H1 (cell line): ENCODE data around the gene LKAAEAR1. TPM values are rescaled to one million over a fixed set of nuclear protein-coding genes. Genes with fewer than 3 reads are reported as not detected.

ENCODE experiments used
- CTCF ChIA-PET: fragments of 300-600 bp; sonication (Branson Sonifier 250); formaldehyde crosslinking; loops from one replicate; lab custom pipeline; 2021; ENCODE audit not compliant: partially characterized antibody; lab: Charles Lee
- POLR2A ChIA-PET: fragments of 300-600 bp; sonication (Branson Sonifier 250); formaldehyde crosslinking; loops from one replicate; lab custom pipeline; 2021; ENCODE audit warnings: inconsistent platforms; ENCODE audit not compliant: partially characterized antibody; lab: Charles Lee
- DNase-seq, 2 experiments: peaks; one replicate each; pipeline versions ENCODE4 v3.0.0 to v3.0.0-alpha.2; 2010 to 2022; ENCODE audit warnings: low spot score in 2 of 2, low read depth in 1 of 2, mixed read lengths in 1 of 2
- FAIRE-seq: peaks from 2 replicates; lab custom pipeline; 2011; peaks lifted over from hg19 to GRCh38; lab: Jason Lieb, UNC
- H2AFZ ChIP-seq: 2 replicates; pipeline ENCODE4 v1.8.1; 2012; ENCODE audit warnings: low read length, inconsistent platforms
- H2AK5ac ChIP-seq: 2 replicates; pipeline ENCODE4 v1.6.1; 2013; ENCODE audit warnings: low read depth, low read length
- H2BK120ac ChIP-seq: replicated peaks from 2 replicates; pipeline ENCODE3; 2013; ENCODE audit warnings: low read depth, low read length, inconsistent platforms
- H2BK12ac ChIP-seq: 2 replicates; pipeline ENCODE4 v1.6.1; 2013; ENCODE audit warnings: low read depth, low read length
- H2BK15ac ChIP-seq: 2 replicates; pipeline ENCODE4 v1.6.1; 2013; ENCODE audit warnings: low read length
- H2BK20ac ChIP-seq: 2 replicates; pipeline ENCODE4 v1.6.1; 2013; ENCODE audit warnings: low read length
- H2BK5ac ChIP-seq: 2 replicates; pipeline ENCODE4 v1.6.1; 2013; ENCODE audit warnings: low read depth, low read length
- H3K14ac ChIP-seq: 2 replicates; pipeline ENCODE4 v1.6.1; 2013; ENCODE audit warnings: inconsistent platforms; ENCODE audit not compliant: insufficient read length
- H3K18ac ChIP-seq: 2 replicates; pipeline ENCODE4 v1.6.1; 2013; ENCODE audit warnings: low read length; ENCODE audit errors: extremely low read depth
- H3K23ac ChIP-seq: 2 replicates; pipeline ENCODE4 v1.6.1; 2013; ENCODE audit warnings: inconsistent platforms; ENCODE audit not compliant: insufficient read length
- H3K23me2 ChIP-seq: 2 replicates; pipeline ENCODE4 v1.6.1; 2013; ENCODE audit warnings: low read depth, low read length
- H3K27ac ChIP-seq: 2 replicates; pipeline ENCODE4 v1.6.1; 2011; ENCODE audit warnings: low read depth, low read length, inconsistent platforms
- H3K27me3 ChIP-seq, 4 experiments: replicated peaks in 1 of 4; 1 replicate in 1 of 4; 2 replicates in 3 of 4; pipeline versions ENCODE4 v1.6.1 to v1.8.1; 2011 to 2013; ENCODE audit warnings: low read length in 3 of 4, mild to moderate bottlenecking in 3 of 4, inconsistent platforms in 2 of 4, mixed read lengths in 2 of 4, moderate library complexity in 1 of 4; ENCODE audit not compliant: control insufficient read depth in 3 of 4, insufficient read depth in 3 of 4; ENCODE audit errors: extremely low read depth in 1 of 4
- H3K36me3 ChIP-seq, 4 experiments: 2 replicates each; pipeline versions ENCODE4 v1.6.1 to v1.8.1; 2011 to 2013; ENCODE audit warnings: mild to moderate bottlenecking in 4 of 4, low read length in 3 of 4, moderate library complexity in 2 of 4, control low read depth in 1 of 4, inconsistent platforms in 1 of 4; ENCODE audit not compliant: insufficient read depth in 4 of 4, control insufficient read depth in 2 of 4
- H3K4ac ChIP-seq: replicated peaks from 2 replicates; pipeline ENCODE3; 2013; ENCODE audit warnings: low read length, low read depth, mixed read lengths, inconsistent platforms; ENCODE audit not compliant: insufficient read length
- H3K4me1 ChIP-seq, 4 experiments: replicated peaks in 1 of 4; 1 replicate in 1 of 4; 2 replicates in 3 of 4; pipeline versions ENCODE4 v1.6.1 to v1.8.1; 2011 to 2013; ENCODE audit warnings: low read length in 3 of 4, inconsistent platforms in 2 of 4, mixed read lengths in 1 of 4; ENCODE audit not compliant: insufficient read depth in 4 of 4, control insufficient read depth in 3 of 4
- H3K4me2 ChIP-seq, 2 experiments: 2 replicates each; pipeline versions ENCODE4 v1.6.1 to v1.8.1; 2011 to 2013; ENCODE audit warnings: low read depth in 2 of 2, low read length in 2 of 2, control low read depth in 1 of 2, inconsistent platforms in 1 of 2, mild to moderate bottlenecking in 1 of 2; ENCODE audit not compliant: insufficient read depth in 1 of 2
- H3K4me3 ChIP-seq, 4 experiments: fragments of 200-600, 300-600 bp in 1 of 4; sonication (generic), shearing (Covaris generic), sonication (Bioruptor Twin) in 1 of 4; 2 replicates each; pipeline versions ENCODE4 v1.5.1 to v1.8.1; 2011 to 2016; ENCODE audit warnings: low read length in 4 of 4, low read depth in 3 of 4, control low read depth in 2 of 4, inconsistent platforms in 2 of 4, mild to moderate bottlenecking in 2 of 4, mixed read lengths in 1 of 4, moderate library complexity in 1 of 4; ENCODE audit not compliant: insufficient read depth in 2 of 4; ENCODE audit errors: extremely low read depth in 1 of 4
- H3K56ac ChIP-seq: replicated peaks from 2 replicates; pipeline ENCODE3; 2013; ENCODE audit warnings: low read depth, mild to moderate bottlenecking, mixed read lengths, low read length, inconsistent platforms; ENCODE audit not compliant: insufficient read length
- H3K79me1 ChIP-seq: 2 replicates; pipeline ENCODE4 v1.6.1; 2013; ENCODE audit warnings: low read depth, low read length, control low read depth
- H3K79me2 ChIP-seq, 2 experiments: 2 replicates each; pipeline versions ENCODE4 v1.6.1 to v1.8.1; 2012 to 2013; ENCODE audit warnings: low read length in 2 of 2, mild to moderate bottlenecking in 2 of 2, inconsistent platforms in 1 of 2; ENCODE audit not compliant: insufficient read depth in 2 of 2, control insufficient read depth in 1 of 2
- H3K9ac ChIP-seq, 4 experiments: replicated peaks in 1 of 4; 1 replicate in 1 of 4; 2 replicates in 3 of 4; pipeline versions ENCODE4 v1.6.1 to v1.8.1; 2011 to 2013; ENCODE audit warnings: low read depth in 3 of 4, low read length in 3 of 4, control low read depth in 2 of 4, mild to moderate bottlenecking in 2 of 4, moderate library complexity in 2 of 4, inconsistent platforms in 1 of 4; ENCODE audit errors: extremely low read depth in 1 of 4
- H3K9me3 ChIP-seq, 2 experiments: 2 replicates each; pipeline versions ENCODE4 v1.6.1 to v1.8.1; 2012 to 2013; ENCODE audit warnings: mild to moderate bottlenecking in 2 of 2, moderate library complexity in 2 of 2, control low read depth in 1 of 2, inconsistent platforms in 1 of 2, low read depth in 1 of 2, low read length in 1 of 2, mixed read lengths in 1 of 2; ENCODE audit not compliant: insufficient read depth in 2 of 2
- H4K20me1 ChIP-seq, 2 experiments: replicated peaks in 1 of 2; 2 replicates each; pipeline versions ENCODE3 to v1.8.1; 2011 to 2013; ENCODE audit warnings: inconsistent platforms in 2 of 2, low read length in 2 of 2, mild to moderate bottlenecking in 1 of 2; ENCODE audit not compliant: insufficient read depth in 2 of 2, control insufficient read depth in 1 of 2
- H4K5ac ChIP-seq: 2 replicates; pipeline ENCODE4 v1.6.1; 2013; ENCODE audit warnings: low read length, low read depth, mixed read lengths, inconsistent platforms; ENCODE audit not compliant: insufficient read length
- H4K8ac ChIP-seq: 2 replicates; pipeline ENCODE4 v1.8.0; 2013; ENCODE audit warnings: mild to moderate bottlenecking, moderate library complexity, low read length, inconsistent platforms; ENCODE audit not compliant: insufficient read depth; ENCODE audit errors: extremely low read depth
- H4K91ac ChIP-seq: replicated peaks from 2 replicates; pipeline ENCODE3; 2013; ENCODE audit warnings: low read length, mixed read lengths, inconsistent platforms; ENCODE audit not compliant: insufficient read length
- ATF2 ChIP-seq: IDR thresholded peaks from 2 replicates; pipeline ENCODE4 v1.6.1; 2012; ENCODE audit warnings: low read length, inconsistent platforms
- BCL11A ChIP-seq, 2 experiments: IDR thresholded peaks; one replicate each; pipeline ENCODE4 v1.6.1; 2011; ENCODE audit warnings: low read depth in 2 of 2, low read length in 2 of 2, mild to moderate bottlenecking in 2 of 2
- BRCA1 ChIP-seq: IDR thresholded peaks from 2 replicates; pipeline ENCODE4 v1.6.1; 2012; ENCODE audit warnings: low read depth, low read length, improper control_type of control experiment
- EGR1 ChIP-seq: IDR thresholded peaks from 2 replicates; pipeline ENCODE4 v1.6.1; 2011; ENCODE audit warnings: low read depth, low read length, borderline replicate concordance
- FOSL1 ChIP-seq: IDR thresholded peaks from 2 replicates; pipeline ENCODE4 v1.6.1; 2011; ENCODE audit warnings: mild to moderate bottlenecking, low read depth, low read length, moderate library complexity; ENCODE audit not compliant: insufficient read depth
- HDAC2 ChIP-seq, 2 experiments: fragments of 300-600 bp in 1 of 2; sonication (generic) in 1 of 2; IDR thresholded peaks; 2 replicates each; pipeline ENCODE4 v1.6.1; 2011 to 2012; ENCODE audit warnings: low read depth in 2 of 2, low read length in 2 of 2, mild to moderate bottlenecking in 2 of 2, moderate library complexity in 2 of 2, borderline replicate concordance in 1 of 2, inconsistent platforms in 1 of 2
- JUN ChIP-seq: IDR thresholded peaks from 2 replicates; pipeline ENCODE4 v1.6.1; 2011; ENCODE audit warnings: low read depth, mild to moderate bottlenecking, improper control_type of control experiment, low read length
- ZNF274 ChIP-seq: IDR thresholded peaks from 2 replicates; pipeline ENCODE4 v1.7.0; 2012; ENCODE audit warnings: low read length, borderline replicate concordance; ENCODE audit errors: extremely low read depth
- WGBS, 2 experiments: shearing (Covaris generic) in 1 of 2; methylation state at CpG; one replicate each; pipeline versions ENCODE4 v1.1.6 to v1.1.7; 2013 to 2015; ENCODE audit warnings: low lambda C conversion rate in 2 of 2, mixed read lengths in 2 of 2, inconsistent platforms in 1 of 2, low coverage in 1 of 2, missing lambda C conversion rate in 1 of 2; ENCODE audit not compliant: insufficient replicate concordance in 2 of 2, insufficient coverage in 1 of 2, insufficient read length in 1 of 2; ENCODE audit errors: extremely low coverage in 1 of 2, missing lambda C conversion rate in 1 of 2; 5-methylcytosine and 5-hydroxymethylcytosine counted together
- polyA plus RNA-seq, 7 experiments: library from polyadenylated mRNA; depleted of rRNA in 3 of 7; stranded (reverse) in 5 of 7; unstranded in 2 of 7; fragments of >200 nt in 5 of 7; fragments of 200-250 nt in 2 of 7; gene quantifications; 1 replicate in 5 of 7; 2 replicates in 1 of 7; 4 replicates in 1 of 7; pipeline versions ENCODE4 v1.2.1 to v1.2.3, GENCODE V29; 2011 to 2013; ENCODE audit warnings: missing spikeins in 2 of 7, mixed read lengths in 2 of 7
- total RNA-seq: library from RNA; stranded (reverse); fragmentation: NEBNext Ultra II Directional; extraction: Animal tissue kit (Norgen Biotek cat#: 25700); gene quantifications from 2 replicates; pipeline ENCODE4 v1.2.1, GENCODE V29; 2021
- TF ChIP-seq, protein P1 (sequence below): IDR thresholded peaks from 2 replicates; pipeline ENCODE4 v1.6.1; 2012; ENCODE audit warnings: inconsistent platforms

Gene LKAAEAR1
- total and polyA plus RNA-seq, 2 of the 8 experiments (the other 6 are each of a cell fraction or from before 2014, with no cell fraction given): 0.41 to 0.53 TPM

DNA sequence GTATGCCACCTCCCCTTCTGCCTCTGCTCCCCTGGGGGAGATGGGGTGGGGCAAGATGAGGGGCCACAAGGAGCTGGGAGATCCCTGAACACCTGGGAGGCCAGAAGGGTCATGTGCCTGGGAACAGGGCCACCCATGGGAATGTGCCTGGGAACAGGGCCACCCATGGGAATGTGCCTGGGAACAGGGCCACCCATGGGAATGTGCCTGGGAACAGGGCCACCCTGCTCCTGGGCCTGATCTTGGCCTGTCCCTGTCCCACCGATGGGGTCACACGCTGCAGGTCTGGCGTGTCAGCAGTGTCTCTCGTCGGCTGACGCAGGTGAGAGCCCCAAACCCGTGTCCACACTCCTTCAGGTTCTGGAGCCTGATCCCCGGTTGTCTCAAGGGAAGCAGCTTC, 9.2 kb downstream of the LKAAEAR1 start:
- no peaks in the 10 kb centered on the region for H3K79me2 ChIP-seq
- H3K18ac ChIP-seq: no peak overlapping the region
- no peak overlapping the region for H2BK20ac ChIP-seq
- ChIA-PET POLR2A (interaction anchor here (1.6 kb wide), 1 partner anchor 36 kb away, joined by 5 read pairs; no protein-coding TSS in a partner anchor), CTCF (interaction anchor here (0.6 to 12.9 kb wide), 2 partner anchors 19 to 880 kb away, joined by 3 to 139 read pairs; partner anchors contain the start of genes SOX18 and TCEA2)
- H4K20me1 ChIP-seq: peaks cover 0 to 8% of the 10 kb centered on the region in 2 experiments
- no peak overlapping the region for H3K4ac ChIP-seq
- no peak overlapping the region for H3K4me3 ChIP-seq
- H3K9me3 ChIP-seq: no peaks in the 10 kb centered on the region
- no peak overlapping the region for H2BK120ac ChIP-seq
- peaks cover 6% of the 10 kb centered on the region; the same call in 1 of the 2 replicates for H3K23me2 ChIP-seq
- H3K27me3 ChIP-seq: peaks cover 0 to under 1% (median under 1%) of the 10 kb centered on the region in 4 experiments; a peak in 2 of 7 replicates
- no peak overlapping the region for H3K27ac ChIP-seq
- peaks cover 0 to 8% (median 3%) of the 10 kb centered on the region in 4 experiments; a peak in 3 of 8 replicates for H3K36me3 ChIP-seq
- H2AK5ac ChIP-seq: no peak overlapping the region
- H4K8ac ChIP-seq: no peak overlapping the region
- H3K4me1 ChIP-seq: peaks cover 0 to 13% (median 7%) of the 10 kb centered on the region in 4 experiments; a peak in 4 of 7 replicates
- DNase-seq: no peak
- H3K14ac ChIP-seq: no peak overlapping the region
- H4K5ac ChIP-seq: no peak overlapping the region
- 0 out of 2 replicates have a peak, but pooled peaks cover 3% of the 10 kb centered on the region for H3K79me1 ChIP-seq
- H3K9ac ChIP-seq: no peak overlapping the region
- no peak overlapping the region for H3K56ac ChIP-seq
- 94% methylated on average over 7 of the region's 8 CpGs; no CpG with 5 or more reads in 1 of the 2 experiments for WGBS, 2 experiments
- no peak overlapping the region for H2AFZ ChIP-seq
- no peak overlapping the region for H2BK12ac ChIP-seq
- TF ChIP-seq BRCA1: no peak
- no peak for TF ChIP-seq BCL11A (IDR thresholded peaks at IDR 0.05; ENCODE audit: low read depth in 2 of 2, low read length in 2 of 2)
- no peak for TF ChIP-seq ATF2
- no peak for TF ChIP-seq JUN
- no peak for TF ChIP-seq EGR1
- no peak for TF ChIP-seq HDAC2 (IDR thresholded peaks at IDR 0.05; ENCODE audit: borderline replicate concordance in 1 of 2, low read depth in 2 of 2, low read length in 2 of 2)
- TF ChIP-seq, protein P1, sequence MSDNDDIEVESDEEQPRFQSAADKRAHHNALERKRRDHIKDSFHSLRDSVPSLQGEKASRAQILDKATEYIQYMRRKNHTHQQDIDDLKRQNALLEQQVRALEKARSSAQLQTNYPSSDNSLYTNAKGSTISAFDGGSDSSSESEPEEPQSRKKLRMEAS: no peak
- TF ChIP-seq ZNF274: no peak
- TF ChIP-seq FOSL1: no peak
- TF ChIP-seq, all 59 proteins: peak for 0
- Histone ChIP-seq H4K91ac (no peak overlapping the region), H2BK15ac (no peak overlapping the region), H3K4me2 (no peak overlapping the region), H2BK5ac (no peak overlapping the region), H3K23ac (no peak overlapping the region)
- no peak for FAIRE-seq
